ENCODE measurements around the gene NOS1.
A peak's percentile ranks its signal among the peaks of the same experiment; 100 is the strongest.
"Not testable (repeated sequence)": the region's sequence is repeated elsewhere in the genome, so short reads cannot be mapped to it uniquely, and the experiment has no call there.

The NOS1 gene

DNA sequence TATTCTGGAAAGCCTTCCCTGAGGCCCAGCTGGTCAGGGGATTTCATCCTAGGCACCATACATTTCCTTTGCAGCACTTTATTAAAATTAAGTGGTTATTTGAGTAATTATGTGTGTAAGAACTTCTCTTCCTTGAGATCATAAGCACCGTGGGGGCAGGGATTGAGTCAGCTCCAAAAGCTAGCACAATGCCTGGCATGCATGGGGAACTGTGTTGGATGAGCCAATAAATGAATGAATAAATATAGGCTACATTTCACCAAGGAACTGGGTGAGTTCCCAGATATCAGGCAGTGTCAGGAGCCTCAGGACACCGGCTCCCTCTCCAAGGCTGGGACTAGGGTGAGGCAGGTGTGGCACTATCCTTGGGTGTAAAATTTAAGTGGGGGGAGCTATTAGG is 88.3 kb downstream of the NOS1 start:
- no peak for DNase-seq (ENCODE audit: low read depth in 4 of 4, low spot score in 1 of 4)

DNA sequence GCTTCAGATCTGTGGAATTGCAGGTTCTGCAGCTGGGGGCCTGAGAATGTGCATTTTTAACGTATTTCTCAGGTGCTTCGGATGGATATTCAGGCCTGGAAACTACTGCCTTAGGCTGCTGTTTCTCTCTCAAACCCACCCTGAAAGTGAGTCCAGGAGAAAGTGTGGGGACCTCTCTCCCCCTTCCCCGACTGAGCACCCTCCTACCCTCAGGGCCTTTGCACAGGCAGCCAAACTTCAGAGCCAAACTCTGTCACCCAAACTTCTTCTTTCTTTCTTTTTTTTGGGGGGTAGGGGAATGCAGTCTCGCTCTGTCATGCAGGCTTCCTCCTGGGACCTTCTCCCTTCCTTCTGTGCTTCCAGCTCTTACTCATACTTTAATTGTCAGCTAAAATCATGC is 88.7 kb downstream of the NOS1 start:
- no peak for DNase-seq (ENCODE audit: low read depth in 4 of 4, low spot score in 1 of 4)

DNA sequence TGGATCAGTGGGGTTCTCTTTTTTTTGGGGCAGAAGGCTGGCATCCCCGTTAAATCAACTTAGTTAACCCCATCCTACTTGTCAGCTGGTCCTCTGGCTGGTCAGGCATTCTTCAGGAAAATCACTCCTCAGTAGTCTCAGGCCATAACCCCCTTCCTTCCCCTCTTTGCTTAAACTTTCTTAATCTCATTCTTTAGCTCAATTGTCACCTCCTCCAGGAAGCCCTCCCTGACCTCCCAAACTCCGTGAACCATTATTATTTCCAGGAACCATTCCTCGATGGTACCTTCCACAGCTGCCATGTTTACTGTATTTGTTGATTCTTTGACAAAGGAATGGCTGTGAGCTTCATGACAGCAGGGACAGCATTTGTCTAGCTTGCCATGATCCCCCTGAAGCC is 98.7 kb downstream of the NOS1 start:
- DNase-seq (ENCODE audit: low read depth in 4 of 4, low spot score in 1 of 4) = no peak

DNA sequence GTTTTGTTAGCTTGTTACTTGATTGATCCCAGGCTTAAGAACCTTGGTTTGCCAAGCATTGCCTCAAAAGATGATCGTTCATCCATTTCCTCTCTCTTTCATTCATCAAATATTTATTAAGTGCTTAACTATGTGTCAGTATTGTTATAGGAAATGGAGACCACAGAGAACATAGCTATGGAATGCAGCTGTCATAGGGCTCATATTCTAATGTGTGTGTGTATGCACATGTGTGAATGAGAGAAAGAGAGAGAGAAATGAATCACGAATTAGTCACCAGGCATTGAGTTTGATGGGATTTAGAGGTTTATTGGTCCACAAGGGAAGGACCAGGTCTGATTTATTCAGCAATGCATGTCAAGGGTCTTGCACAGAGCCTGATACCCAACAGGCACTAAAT is 100.2 kb downstream of the NOS1 start:
- no peak for DNase-seq (ENCODE audit: low read depth in 4 of 4, low spot score in 1 of 4)

DNA sequence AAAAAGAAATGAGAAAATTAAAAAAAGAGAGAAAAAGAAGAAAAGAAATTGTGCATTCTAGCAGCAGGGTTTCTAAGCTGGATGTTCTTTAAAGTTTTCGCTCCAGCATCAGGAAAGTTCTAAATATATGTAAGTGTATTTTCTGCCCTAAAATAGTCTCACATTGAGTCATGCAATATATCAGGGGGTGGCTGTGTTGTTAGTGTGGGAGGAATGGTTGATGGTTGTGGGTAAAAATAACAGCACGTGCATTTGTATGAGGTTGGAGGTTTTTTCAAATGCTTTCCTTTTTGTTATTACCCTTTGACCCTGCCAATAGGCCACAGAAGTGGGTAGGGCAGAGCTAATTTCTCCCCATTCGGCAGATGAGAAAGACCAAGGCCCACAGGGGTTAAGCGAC is 106.0 kb downstream of the NOS1 start:
- no peak for DNase-seq (ENCODE audit: low read depth in 4 of 4, low spot score in 1 of 4)

DNA sequence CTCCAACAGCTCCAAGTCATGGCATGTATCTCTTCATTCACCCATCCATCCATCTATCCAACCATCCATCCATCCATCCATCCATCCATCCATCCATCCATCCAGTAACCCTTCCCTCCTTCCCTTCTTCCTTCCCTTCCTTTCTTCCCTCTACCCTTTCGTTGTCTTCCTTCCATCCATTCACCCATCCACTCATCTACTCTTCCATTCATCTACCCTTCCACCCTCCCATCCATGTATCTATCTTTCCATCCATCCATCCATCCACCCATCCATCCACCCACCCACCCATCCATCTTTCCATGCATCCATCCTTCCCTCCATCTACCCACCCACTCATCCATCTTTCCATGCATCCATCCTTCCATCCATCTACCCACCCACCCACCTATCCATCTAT is 117.9 kb downstream of the NOS1 start:
- no peak for DNase-seq (ENCODE audit: low read depth in 4 of 4, low spot score in 1 of 4)

DNA sequence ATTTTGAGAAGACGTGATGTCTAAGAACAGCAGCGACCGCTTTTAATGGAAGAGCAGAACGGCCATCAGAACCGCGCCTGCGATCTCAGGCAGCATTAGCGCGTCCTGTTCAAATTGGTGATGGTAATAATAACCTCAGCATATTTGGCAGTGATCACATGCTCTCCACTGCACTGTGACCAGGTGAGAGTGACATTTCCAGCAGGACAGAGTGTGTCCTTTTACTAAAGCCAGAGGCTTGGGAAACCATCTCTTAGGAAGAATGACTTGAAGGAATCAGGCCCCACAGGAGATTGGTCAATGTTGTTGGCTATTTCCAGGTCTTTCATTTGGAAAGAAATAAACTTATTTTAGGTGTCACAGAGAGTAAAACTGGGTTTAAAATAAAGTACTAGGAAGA is 119.7 kb downstream of the NOS1 start:
- DNase-seq (ENCODE audit: low read depth in 4 of 4, low spot score in 1 of 4) = no peak

DNA sequence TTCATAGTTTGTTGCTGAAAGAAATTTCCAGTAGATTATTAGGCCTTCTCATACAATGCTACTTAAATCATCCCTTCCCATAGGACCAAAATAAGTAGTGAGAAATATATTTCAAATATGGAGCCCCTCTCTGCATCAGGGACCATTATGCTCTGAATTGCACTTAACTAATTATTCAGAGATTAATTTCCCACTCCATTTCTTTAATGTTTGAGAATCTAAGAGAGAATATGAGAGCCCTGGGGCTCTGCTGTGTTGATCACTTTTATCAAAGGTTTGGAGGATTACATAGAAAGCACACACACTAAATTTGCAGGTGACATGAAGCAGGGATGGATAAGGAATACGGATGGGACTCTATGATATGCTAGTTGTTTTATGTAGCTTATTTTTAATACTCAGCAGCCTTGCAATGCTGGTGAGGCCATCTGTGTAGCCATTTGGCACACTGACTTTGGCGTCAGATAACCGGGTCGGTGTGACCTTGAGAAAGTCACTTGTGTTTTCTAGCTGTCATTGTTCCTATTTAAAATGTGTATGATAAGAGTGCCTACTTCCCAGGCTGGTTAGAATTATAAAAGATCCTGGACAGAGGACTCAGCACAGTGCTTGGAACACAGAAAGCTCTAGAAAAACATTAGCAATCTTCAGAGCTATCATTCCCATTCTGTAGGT is 121.2 kb downstream of the NOS1 start:
- DNase-seq (ENCODE audit: low read depth in 4 of 4, low spot score in 1 of 4) = no peak

DNA sequence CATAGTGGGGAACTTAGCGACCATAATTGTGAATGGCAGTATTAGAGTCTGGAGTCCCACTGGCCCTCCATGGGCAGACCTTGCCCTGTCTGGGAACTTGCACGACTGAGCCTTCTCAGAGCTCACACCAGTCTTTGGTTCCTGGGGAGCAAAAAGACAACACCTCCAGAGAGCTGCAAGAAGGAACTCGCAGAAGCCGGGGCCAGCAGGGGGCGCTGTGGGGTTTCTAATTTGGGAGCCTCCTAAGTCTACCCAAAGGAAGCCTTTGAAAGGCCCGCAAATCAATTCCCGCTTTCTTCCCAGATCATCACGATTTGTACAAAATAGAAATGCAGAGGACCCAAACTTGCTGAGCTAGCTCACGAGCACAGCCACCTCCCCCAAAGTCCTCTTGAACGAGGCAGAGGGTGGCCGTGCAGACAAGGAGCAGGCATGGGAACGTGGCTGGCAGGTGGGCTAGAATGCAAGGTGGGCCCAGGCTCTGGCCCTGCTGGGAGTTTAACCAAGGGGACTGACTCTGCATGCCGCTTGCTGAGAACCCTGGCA is 124.9 kb downstream of the NOS1 start:
- DNase-seq (ENCODE audit: low read depth in 4 of 4, low spot score in 1 of 4) = peak; percentile 60 to 87 (median 75)

DNA sequence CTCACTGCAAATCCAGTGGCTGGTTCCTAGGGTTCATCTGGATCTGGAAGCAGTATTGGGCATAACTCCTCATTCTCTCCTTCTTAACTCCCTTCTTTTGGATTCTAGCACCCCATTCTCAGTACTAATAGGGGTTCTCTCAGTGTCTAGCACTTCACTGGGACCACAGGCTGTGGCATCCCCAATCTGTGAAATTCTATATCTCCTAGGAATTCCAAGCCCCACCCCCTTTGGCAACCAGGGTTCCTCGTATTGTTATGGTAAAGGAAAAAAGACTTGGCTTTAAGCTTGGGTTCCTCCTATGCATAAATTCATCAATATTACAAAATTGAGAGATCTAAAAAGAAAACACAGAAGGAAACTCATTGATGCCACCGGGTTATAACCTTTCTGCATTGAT is 126.2 kb downstream of the NOS1 start:
- DNase-seq (ENCODE audit: low read depth in 4 of 4, low spot score in 1 of 4) = no peak

DNA sequence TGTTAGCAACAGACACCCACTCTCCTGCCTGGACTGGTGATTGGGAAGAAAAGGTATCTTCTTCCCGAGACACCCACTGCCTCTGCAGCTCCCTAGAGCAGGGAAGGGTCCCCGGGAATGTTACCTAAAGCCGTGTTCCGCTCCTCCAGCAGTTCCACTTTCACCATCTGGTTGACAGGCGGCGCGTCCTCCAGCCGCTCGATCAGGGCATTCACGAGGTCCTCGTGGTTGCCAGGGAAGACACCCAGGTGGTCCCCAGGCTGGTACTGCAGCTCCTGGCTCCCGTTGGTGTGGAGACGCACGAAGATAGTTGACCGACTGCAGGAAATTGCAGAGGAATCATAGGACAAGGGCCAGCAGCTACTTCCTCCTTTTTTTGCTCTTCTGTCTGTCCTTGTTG is 127.0 kb downstream of the NOS1 start:
- no peak for DNase-seq (ENCODE audit: low read depth in 4 of 4, low spot score in 1 of 4)

DNA sequence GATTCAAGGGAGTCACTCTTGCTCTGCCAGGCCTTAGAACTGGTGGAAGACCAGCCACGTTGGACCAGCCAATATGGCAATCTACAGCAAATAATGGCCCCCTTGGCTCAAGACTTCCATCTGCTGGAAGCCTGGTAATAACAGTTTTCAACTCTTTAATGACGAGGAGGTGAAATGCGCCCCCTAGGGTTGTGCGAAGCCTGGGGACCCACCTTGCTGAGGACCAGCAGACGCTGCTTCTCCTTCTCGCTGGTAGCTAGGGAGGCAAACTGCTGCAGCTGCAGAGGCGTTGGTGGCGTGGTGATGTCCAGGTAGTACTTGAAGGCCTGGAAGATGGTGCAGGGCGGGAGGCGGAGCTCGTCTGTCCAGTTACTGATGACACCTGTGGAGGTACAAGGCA is 129.7 kb downstream of the NOS1 start:
- DNase-seq (ENCODE audit: low read depth in 4 of 4, low spot score in 1 of 4) = no peak

DNA sequence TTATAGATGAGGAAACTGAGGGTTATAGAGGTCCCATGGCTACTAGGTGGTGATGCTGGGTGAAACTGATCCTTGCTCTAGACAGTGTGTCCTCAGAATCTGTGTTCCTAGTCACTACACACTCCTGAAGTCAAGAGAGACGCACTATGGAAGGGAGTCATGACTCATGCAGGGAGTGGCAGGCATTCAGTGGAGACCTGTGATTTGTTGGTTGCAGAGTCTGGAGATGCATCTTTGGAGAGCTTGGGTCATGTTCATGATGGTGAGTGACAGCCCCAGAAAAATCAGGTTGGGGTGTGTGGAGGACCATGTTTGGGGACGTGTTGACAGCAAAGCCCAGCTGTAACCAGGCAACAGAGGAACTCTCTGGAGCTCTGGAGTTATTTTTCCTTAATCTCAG is 133.2 kb downstream of the NOS1 start:
- DNase-seq (ENCODE audit: low read depth in 4 of 4, low spot score in 1 of 4) = no peak

DNA sequence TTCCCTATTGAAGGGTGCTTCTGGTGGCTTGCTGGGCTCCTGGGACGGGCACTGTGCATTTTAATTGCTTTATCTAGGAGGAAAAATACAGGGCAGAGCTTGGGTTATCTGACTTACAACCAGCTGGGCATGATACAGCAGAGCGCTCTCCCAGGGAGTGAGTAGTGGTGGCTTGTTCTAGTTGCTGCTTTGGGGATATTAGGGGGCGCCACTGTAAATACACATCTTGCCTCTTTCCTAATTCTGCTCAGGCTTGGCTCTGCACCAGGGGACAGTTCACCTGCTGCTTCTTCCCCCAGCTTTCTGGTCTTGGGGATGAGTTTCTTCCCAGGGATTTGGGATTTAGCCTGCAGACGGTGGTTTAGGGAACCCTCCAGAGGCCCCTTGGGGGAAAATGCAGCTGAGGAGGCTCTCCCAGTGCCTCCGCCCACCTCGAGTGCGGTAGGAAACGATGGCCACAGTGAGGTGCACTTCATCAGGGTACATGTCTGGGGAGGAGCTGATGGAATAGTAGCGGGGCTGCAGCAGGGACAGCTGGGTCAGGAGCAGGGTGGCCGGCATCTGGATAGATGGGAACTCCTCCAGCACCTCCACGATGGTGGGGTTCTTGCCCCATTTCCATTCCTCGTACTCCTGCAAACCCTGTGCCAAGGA is 134.3 kb downstream of the NOS1 start:
- DNase-seq (ENCODE audit: low read depth in 4 of 4, low spot score in 1 of 4) = no peak

DNA sequence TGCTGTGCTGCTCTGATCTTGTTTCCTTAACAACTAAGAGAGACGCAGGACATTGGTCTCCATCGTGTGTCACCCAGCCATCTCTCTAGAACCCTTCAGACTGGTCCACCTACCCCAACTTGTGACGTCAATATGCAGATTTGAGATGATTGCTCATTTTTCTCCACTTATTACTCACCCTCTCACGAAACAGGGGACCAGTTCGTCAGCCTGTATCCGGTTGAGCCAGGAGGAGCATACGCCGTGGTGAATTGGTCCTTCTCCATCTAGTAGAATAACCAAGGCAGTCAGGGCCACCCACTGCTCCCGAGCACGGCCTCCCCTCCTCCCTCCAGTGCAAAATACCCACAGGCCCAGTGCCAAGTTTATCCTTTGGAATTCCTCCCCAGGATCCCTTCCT is 134.9 kb downstream of the NOS1 start:
- DNase-seq (ENCODE audit: low read depth in 4 of 4, low spot score in 1 of 4) = no peak

DNA sequence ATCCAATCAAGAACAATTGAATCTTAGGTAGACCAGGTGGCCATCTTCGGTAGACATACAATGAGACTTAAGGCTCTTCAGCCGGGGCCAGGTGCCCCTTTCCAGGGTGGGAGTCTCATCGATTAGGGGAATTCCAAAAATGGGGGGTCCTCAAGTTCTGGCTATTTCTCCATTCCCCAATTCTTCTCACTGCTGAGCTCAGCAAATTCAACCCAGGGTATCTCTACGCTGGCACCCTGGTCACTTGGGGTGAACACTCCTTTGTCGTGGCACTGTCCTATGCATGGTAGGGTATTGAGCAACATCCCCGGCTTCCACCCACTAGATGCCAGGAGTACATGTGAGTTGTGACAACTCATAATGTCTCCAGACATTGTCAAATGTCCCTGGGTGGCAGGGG is 136.2 kb downstream of the NOS1 start:
- DNase-seq (ENCODE audit: low read depth in 4 of 4, low spot score in 1 of 4) = no peak

DNA sequence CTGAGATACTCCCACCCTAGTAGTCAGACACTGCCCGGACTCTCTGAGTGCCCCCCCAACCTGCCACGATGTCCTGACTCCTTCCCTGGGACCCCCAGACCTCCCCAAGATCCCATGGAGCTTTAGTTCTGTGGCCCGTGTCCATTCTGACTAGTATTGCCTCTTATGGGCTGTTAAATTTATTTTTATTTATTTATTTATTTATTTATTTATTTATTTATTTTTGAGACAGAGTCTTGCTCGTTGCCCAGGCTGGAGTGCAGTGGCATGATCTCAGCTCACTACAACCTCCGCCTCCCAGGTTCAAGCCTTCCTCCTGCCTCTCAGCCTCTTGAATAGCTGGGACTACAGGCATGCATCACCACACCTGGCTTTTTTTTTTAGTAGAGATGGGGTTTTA is 140.5 kb downstream of the NOS1 start:
- not testable (repeated sequence) for DNase-seq (ENCODE audit: low read depth in 4 of 4, low spot score in 1 of 4)

DNA sequence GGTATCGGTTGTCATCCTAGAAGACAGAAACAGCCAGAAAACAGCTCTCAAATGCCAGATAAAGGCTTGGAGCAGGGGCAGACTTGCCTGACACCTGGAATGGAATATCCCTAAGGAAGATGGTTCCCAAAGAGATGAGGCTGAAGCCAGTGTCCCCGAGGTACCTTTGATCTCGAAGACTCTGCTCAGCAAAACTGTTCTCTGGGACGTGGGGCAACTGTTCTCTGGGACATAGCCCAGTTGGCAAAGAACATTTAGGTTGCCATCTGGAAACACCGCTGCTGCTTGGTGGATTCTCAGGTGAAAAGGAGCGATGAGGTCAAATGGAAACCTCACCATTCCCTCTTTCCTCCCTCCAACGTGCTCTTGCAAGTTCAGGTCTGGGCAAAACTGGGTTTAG is 143.3 kb downstream of the NOS1 start:
- DNase-seq (ENCODE audit: low read depth in 4 of 4, low spot score in 1 of 4) = no peak

DNA sequence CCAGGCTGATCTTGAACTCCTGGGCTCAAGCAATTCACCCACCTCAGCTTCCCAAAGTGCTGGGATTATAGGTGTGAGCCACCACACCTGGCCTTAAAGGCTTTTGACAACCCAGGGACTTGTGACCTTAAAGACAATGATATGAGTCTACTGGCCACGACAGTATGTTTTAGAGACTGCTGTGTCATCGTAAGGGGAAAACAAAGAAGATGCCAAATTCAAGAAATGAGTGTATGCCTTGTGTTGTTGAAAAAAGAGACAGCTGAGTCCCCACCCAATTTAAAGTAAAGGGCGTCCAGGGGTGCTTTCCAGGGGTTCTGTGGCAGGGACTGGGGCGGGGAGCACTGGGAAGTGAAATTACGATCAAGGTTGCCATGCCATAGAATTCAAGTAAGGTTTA is 144.7 kb downstream of the NOS1 start:
- DNase-seq (ENCODE audit: low read depth in 4 of 4, low spot score in 1 of 4) = no peak

DNA sequence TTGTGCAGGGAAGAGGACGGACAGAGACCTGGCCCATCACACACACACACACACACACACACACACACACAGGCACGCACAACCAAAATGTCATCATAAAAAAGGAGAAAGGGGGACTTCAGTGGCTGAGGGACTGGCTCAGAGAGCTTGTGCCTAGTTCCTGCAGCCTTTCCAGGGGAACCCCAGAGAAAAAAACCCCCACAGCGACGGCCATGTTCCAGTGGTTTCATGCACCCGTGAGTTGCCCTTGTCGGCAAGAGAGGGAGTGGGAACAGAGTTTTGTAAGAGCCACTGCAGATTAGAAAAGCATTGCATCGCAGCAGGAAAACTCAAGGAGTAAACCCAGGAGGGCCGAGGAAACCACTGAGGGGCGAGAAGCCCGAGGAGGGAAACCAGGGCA is 146.6 kb downstream of the NOS1 start:
- DNase-seq (ENCODE audit: low read depth in 4 of 4, low spot score in 1 of 4) = no peak

DNA sequence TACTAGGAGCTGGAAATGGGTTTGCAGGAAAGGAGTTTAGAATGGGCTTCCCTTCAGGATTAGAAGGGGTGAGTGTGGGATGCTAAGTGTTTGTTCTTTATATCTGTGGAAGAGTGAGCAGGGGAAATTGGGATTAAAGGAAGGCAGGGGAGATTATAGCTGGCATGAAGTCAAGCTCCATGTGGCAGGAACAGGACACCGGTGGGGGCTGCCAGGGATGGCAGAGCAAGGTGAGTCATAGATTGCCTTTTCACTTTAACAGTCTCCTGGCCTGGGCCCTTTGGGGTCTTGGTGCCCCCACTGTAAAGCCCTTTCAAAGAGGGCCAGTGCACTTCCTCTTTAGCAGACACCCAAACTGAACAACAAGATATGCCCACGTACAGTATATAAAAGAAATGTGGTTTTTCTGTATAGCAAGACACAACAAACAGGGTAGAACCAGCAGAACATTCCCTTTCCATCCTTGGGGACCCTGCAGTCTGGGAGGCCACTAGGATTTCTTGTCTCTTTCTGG is 148.1 kb downstream of the NOS1 start:
- no peak for DNase-seq (ENCODE audit: low read depth in 4 of 4, low spot score in 1 of 4)

DNA sequence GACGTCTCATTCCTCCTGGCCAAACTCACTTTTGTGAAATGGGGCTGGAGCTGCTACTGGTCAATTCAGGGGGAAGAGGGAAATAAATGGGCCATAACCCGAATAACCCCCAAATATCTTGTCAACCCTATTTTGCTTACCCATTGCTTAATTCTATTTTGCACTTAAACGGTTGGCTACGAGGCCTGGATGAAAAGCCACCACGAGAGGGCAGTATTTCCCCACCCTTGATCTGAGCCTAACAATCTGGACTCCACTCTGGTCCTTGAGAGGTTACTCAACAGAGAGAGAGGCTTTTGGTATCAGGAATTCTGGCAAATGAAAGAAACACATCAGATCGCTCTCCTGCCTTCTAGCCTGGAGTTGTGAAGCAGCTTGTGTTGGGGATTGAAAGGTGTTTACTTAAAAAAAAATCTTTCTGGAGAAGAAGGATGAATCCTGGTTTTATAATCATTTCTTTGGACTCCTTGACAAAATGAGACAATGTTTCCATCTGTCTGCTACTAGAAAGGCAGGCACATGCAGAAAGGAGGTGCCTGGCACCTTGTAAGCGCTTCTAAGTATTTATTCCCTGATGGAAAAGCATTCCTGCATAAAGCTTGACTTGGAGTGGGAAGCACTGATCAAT is 148.7 kb downstream of the NOS1 start:
- DNase-seq (ENCODE audit: low read depth in 4 of 4, low spot score in 1 of 4) = peak; percentile 18 to 54 (median 50)
